NB4 (cell line): Measurements from ENCODE around the gene AKAP3.

Experiments used
- MYC ChIP-seq: IDR thresholded peaks from 2 replicates; pipeline ENCODE4 v1.6.1; 2011; ENCODE audit warnings: low read depth, low read length
- POLR2A ChIP-seq: IDR thresholded peaks from 2 replicates; pipeline ENCODE4 v1.6.1; 2011; ENCODE audit warnings: mild to moderate bottlenecking; ENCODE audit not compliant: insufficient read length; ENCODE audit errors: extremely low read depth
- TF ChIP-seq, protein P1 (sequence below): IDR thresholded peaks from one replicate; pipeline ENCODE4 v1.5.1; 2012; ENCODE audit warnings: low read depth, low read length
- TF ChIP-seq, protein P2 (sequence below): IDR thresholded peaks from 2 replicates; pipeline ENCODE4 v1.6.1; 2011; ENCODE audit warnings: low read depth, low read length

- TF ChIP-seq, protein P1, sequence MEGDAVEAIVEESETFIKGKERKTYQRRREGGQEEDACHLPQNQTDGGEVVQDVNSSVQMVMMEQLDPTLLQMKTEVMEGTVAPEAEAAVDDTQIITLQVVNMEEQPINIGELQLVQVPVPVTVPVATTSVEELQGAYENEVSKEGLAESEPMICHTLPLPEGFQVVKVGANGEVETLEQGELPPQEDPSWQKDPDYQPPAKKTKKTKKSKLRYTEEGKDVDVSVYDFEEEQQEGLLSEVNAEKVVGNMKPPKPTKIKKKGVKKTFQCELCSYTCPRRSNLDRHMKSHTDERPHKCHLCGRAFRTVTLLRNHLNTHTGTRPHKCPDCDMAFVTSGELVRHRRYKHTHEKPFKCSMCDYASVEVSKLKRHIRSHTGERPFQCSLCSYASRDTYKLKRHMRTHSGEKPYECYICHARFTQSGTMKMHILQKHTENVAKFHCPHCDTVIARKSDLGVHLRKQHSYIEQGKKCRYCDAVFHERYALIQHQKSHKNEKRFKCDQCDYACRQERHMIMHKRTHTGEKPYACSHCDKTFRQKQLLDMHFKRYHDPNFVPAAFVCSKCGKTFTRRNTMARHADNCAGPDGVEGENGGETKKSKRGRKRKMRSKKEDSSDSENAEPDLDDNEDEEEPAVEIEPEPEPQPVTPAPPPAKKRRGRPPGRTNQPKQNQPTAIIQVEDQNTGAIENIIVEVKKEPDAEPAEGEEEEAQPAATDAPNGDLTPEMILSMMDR: no peak
- TF ChIP-seq POLR2A (no peak), MYC (no peak)
- TF ChIP-seq, protein P2, sequence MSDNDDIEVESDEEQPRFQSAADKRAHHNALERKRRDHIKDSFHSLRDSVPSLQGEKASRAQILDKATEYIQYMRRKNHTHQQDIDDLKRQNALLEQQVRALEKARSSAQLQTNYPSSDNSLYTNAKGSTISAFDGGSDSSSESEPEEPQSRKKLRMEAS: no peak
Measured at GRCh38 chr12:4649358-4649661, 459 bp upstream of the AKAP3 start.
